ENCODE data around the gene NKAIN1.

DNA sequence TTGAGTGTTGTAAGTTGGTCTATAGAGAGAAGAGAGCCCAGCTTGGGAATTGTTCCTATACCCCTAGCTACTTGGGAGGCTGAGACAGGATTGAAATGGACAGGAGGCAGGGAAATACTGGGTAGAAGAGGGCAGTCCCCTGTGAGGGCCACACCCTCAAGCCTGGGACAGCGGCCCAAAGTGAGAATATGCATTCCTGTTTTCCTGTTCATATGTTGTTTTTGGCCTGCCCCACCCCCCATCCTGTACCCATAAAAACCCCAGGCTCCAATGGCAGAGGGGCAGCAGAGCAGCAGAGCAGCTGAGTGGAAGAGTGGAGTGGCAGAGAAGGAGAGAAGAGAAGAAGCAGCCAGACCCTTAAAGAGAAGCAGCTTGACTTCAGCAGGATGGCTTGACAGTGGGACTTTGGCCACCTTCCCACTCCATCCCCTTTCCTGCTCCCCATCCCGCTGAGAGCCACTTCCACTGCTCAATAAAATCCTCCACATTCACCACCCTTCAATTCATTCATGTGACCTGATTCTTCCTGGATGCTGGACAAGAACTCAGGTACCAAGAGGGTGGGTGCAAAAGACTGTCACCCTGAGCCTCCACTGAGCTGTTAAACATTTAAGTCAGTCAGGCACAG is 103.6 kb downstream of the NKAIN1 start:
- TF ChIP-seq, protein P1, sequence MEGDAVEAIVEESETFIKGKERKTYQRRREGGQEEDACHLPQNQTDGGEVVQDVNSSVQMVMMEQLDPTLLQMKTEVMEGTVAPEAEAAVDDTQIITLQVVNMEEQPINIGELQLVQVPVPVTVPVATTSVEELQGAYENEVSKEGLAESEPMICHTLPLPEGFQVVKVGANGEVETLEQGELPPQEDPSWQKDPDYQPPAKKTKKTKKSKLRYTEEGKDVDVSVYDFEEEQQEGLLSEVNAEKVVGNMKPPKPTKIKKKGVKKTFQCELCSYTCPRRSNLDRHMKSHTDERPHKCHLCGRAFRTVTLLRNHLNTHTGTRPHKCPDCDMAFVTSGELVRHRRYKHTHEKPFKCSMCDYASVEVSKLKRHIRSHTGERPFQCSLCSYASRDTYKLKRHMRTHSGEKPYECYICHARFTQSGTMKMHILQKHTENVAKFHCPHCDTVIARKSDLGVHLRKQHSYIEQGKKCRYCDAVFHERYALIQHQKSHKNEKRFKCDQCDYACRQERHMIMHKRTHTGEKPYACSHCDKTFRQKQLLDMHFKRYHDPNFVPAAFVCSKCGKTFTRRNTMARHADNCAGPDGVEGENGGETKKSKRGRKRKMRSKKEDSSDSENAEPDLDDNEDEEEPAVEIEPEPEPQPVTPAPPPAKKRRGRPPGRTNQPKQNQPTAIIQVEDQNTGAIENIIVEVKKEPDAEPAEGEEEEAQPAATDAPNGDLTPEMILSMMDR (IDR thresholded peaks at IDR 0.05), result no peak
- no peak for TF ChIP-seq EP300 (IDR thresholded peaks at IDR 0.05)

All from ovary (tissue), 3 donors.